H1 (cell line): ENCODE measurements around the gene BUB1B. TPM values are rescaled to one million over a fixed set of nuclear protein-coding genes. Genes with fewer than 3 reads are reported as not detected.

Experiments used
- CHD7 ChIP-seq: fragments of 300-600 bp; sonication (generic); IDR thresholded peaks from 2 replicates; pipeline ENCODE4 v1.7.1; 2012; ENCODE audit warnings: low read length, moderate library complexity, mild to moderate bottlenecking, inconsistent platforms; ENCODE audit not compliant: insufficient replicate concordance
- CTBP2 ChIP-seq: IDR thresholded peaks from 2 replicates; pipeline ENCODE4 v1.7.0; 2011; ENCODE audit warnings: borderline replicate concordance, mild to moderate bottlenecking, moderate library complexity, mixed read lengths, low read length; ENCODE audit not compliant: insufficient read depth, insufficient read length
- JUND ChIP-seq: IDR thresholded peaks from 2 replicates; pipeline ENCODE4 v1.6.1; 2011; ENCODE audit warnings: mild to moderate bottlenecking, improper control_type of control experiment, low read length
- KDM4A ChIP-seq: IDR thresholded peaks from one replicate; pipeline ENCODE4 v1.7.1; 2012; ENCODE audit warnings: low read depth, mild to moderate bottlenecking, moderate library complexity, low read length, inconsistent platforms; ENCODE audit not compliant: severe bottlenecking
- MAX ChIP-seq: IDR thresholded peaks from 2 replicates; pipeline ENCODE4 v1.6.1; 2012; ENCODE audit warnings: inconsistent platforms
- SRF ChIP-seq: IDR thresholded peaks from 2 replicates; pipeline ENCODE4 v1.6.1; 2011; ENCODE audit warnings: mild to moderate bottlenecking, low read depth, low read length, moderate library complexity
- polyA plus RNA-seq, 7 experiments: library from polyadenylated mRNA; depleted of rRNA in 3 of 7; stranded (reverse) in 5 of 7; unstranded in 2 of 7; fragments of >200 nt in 5 of 7; fragments of 200-250 nt in 2 of 7; gene quantifications; 1 replicate in 5 of 7; 2 replicates in 1 of 7; 4 replicates in 1 of 7; pipeline versions ENCODE4 v1.2.1 to v1.2.3, GENCODE V29; 2011 to 2013; ENCODE audit warnings: missing spikeins in 2 of 7, mixed read lengths in 2 of 7
- total RNA-seq: library from RNA; stranded (reverse); fragmentation: NEBNext Ultra II Directional; extraction: Animal tissue kit (Norgen Biotek cat#: 25700); gene quantifications from 2 replicates; pipeline ENCODE4 v1.2.1, GENCODE V29; 2021

The BUB1B gene
- total and polyA plus RNA-seq, 2 of the 8 experiments (the other 6 are each of a cell fraction or from before 2014, with no cell fraction given), result 48.9 to 144 TPM

- no peak for TF ChIP-seq CHD7
- TF ChIP-seq MAX, result no peak
- no peak for TF ChIP-seq KDM4A
- no peak for TF ChIP-seq JUND
- TF ChIP-seq SRF, result no peak
- TF ChIP-seq CTBP2, result no peak
These were observed 9.4 kb upstream of the BUB1B start (continued) for GRCh38 chr15:40151499-40151898.
